Kidney epithelial cell (primary cell): Measurements from ENCODE around the gene DTNA. TPM values are rescaled to one million over a fixed set of nuclear protein-coding genes. Genes with fewer than 3 reads are reported as not detected.

Source experiments
- DNase-seq: peaks from one replicate; pipeline ENCODE4 v3.0.0-alpha.2; 2010; ENCODE audit warnings: low read depth
- H3K27me3 ChIP-seq: 2 replicates; pipeline ENCODE4 v1.6.0; 2011; ENCODE audit warnings: low read length; ENCODE audit not compliant: control insufficient read depth, insufficient read depth
- H3K36me3 ChIP-seq: 2 replicates; pipeline ENCODE4 v1.5.1; 2011; ENCODE audit warnings: low read length; ENCODE audit not compliant: control insufficient read depth, insufficient read depth
- H3K4me3 ChIP-seq: 2 replicates; pipeline ENCODE4 v1.5.1; 2011; ENCODE audit warnings: low read depth, mild to moderate bottlenecking, control low read depth, low read length
- total RNA-seq: library from RNA; depleted of rRNA; stranded (reverse); fragments of >200 nt; gene quantifications from 2 replicates; pipeline ENCODE4 v1.2.3, GENCODE V29; 2015
- TF ChIP-seq, protein P1 (sequence below): IDR thresholded peaks from 2 replicates; pipeline ENCODE4 v1.5.1; 2011; ENCODE audit warnings: mild to moderate bottlenecking, moderate library complexity, low read length, control low read depth, inconsistent platforms; ENCODE audit not compliant: insufficient read depth, poor library complexity, severe bottlenecking

The DTNA gene
- total RNA-seq, 1 donor from 2014 or later, result 19.3 TPM

DNA sequence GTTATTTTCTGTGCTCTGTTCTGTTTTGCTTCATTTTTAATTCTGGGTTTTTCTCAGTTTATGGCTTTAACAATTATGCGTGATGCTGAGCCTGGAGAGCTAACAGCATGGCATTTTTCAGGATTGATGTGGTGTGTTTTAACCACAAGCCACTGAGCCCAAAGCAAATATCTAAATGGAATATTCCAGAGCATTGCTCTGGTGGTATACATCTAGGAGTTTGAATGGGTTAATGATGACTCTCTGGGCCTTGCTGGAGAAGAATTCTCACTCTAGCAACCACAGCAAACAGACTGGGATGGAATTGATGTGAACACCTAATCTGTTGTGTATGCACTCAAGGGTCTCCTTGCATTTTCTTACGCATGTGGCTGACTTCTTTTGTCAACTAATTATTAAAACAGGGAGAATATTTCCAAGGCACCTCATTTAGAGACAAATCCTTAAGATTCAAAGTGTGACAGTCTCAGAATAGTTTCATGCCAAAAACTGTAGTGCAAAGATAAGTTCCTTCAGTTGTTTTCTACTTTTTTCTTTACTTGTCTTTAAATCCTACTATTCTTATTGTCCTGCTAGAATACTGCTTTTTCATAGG is 164.0 kb downstream of the DTNA start:
- H3K4me3 ChIP-seq, result no peak overlapping the region
- H3K36me3 ChIP-seq, result no peaks in the 10 kb centered on the region
- DNase-seq, result no peak
- no peaks in the 10 kb centered on the region for H3K27me3 ChIP-seq
- TF ChIP-seq, protein P1, sequence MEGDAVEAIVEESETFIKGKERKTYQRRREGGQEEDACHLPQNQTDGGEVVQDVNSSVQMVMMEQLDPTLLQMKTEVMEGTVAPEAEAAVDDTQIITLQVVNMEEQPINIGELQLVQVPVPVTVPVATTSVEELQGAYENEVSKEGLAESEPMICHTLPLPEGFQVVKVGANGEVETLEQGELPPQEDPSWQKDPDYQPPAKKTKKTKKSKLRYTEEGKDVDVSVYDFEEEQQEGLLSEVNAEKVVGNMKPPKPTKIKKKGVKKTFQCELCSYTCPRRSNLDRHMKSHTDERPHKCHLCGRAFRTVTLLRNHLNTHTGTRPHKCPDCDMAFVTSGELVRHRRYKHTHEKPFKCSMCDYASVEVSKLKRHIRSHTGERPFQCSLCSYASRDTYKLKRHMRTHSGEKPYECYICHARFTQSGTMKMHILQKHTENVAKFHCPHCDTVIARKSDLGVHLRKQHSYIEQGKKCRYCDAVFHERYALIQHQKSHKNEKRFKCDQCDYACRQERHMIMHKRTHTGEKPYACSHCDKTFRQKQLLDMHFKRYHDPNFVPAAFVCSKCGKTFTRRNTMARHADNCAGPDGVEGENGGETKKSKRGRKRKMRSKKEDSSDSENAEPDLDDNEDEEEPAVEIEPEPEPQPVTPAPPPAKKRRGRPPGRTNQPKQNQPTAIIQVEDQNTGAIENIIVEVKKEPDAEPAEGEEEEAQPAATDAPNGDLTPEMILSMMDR, result no peak

DNA sequence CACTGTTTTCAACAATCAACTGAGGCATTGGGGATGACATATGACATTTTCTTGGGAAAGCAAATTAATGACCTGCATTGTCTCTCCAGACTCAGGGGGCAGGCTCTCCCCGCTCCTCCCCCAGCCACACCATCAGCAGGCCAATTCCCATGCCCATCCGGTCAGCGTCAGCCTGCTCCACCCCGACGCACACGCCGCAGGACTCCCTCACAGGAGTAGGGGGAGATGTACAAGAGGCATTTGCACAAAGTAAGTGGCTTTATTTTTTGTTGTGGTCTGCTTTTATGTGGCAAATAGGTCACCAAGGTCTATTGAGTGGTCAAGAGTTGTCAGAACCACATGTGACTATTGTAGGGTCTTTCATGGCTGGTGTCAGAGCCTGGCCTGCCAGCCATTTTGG is 165.1 kb downstream of the DTNA start:
- TF ChIP-seq, protein P1, result no peak
- H3K36me3 ChIP-seq, result no peaks in the 10 kb centered on the region

DNA sequence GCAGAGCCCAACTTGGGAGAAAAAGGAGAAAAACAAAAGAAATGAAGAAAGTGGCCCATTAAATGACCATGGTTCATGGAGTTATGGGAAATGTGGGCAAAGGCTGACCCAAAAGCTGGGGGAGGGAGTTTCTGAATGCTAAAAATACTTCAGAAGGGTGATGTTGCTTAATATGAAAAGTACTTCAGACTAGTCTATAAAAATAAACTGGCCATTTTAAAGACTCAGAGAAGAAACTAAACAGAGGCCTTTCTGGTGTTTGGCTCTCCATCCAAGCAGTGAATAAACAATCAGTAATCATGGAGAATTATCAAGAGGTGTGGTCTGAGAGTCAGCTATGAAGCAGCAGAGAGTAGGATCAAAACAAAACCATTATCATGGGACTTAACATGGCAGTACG is 170.3 kb downstream of the DTNA start:
- TF ChIP-seq, protein P1, result no peak
- DNase-seq, result no peak
- Histone ChIP-seq H3K27me3 (no peaks in the 10 kb centered on the region), H3K36me3 (no peaks in the 10 kb centered on the region), H3K4me3 (no peak overlapping the region)

More for the DNA sequence above, 165.1 kb downstream of the DTNA start:
- H3K27me3 ChIP-seq, result no peaks in the 10 kb centered on the region
- DNase-seq, result no peak
- no peak overlapping the region for H3K4me3 ChIP-seq

DNA sequence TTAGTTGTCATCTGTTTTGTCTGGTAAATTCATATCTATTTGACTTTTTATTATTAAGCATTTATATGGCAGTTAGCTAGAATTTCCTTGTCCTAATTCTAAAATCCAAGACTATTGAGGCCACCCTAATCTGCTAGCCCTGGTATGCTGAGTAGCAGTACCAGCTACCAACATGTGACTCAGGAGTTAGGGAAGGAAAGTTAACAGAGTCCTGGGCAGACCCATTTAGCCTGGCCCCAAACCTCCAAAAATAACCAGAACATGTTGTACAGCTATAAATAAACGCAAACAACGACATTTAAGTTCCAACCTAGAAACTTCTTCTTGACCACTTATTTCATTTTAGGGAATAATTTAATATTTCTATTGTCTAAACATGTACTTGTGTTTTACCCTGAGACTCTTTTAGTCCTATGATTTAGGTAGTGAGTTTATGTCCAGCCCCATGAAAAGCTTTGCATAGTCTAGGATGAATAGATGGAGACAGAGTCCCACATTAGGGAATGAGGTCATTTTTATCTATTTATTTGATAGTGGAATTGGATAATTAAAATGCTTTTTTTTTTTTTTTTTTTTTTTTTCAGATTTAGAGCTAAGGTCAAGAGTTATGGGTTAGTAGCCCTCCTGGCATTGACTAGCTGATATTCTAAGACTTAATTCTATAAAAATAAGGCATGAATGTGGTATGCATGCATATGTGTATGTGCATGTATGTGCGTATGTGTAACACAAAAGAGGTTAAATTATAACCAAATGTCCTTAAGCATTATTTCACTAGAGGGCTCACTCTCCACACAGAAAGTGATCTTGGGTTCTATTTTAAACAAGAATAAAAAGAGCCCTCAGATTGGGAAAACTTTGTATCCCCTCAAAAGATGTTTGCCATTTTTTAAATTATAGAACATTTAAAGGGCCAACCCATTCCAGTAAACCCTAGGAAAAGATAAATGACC is 171.1 kb downstream of the DTNA start:
- Histone ChIP-seq H3K4me3 (no peak overlapping the region), H3K36me3 (no peaks in the 10 kb centered on the region), H3K27me3 (no peaks in the 10 kb centered on the region)
- TF ChIP-seq, protein P1, result no peak
- DNase-seq, result no peak

DNA sequence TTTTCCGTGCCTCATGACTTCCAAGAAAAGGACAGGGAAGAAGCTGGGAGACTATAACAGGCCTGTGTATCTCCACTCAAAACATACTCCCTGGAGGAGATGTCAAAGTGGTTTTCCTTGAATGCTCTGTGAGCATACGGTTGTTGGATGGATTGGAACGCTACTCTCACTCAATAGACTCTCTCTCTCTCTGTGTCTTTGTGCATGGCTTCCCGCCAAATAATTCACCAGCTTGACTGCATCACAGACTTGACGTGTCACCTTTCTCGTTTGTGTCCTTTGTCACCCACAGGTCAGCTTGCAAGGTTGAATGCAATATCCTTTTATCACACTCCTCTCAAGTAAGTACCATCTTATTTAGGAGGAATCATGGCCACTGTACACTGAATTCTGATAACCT is 174.3 kb downstream of the DTNA start:
- TF ChIP-seq, protein P1, result no peak
- no peak for DNase-seq
- Histone ChIP-seq H3K36me3 (no peaks in the 10 kb centered on the region), H3K4me3 (no peak overlapping the region), H3K27me3 (no peaks in the 10 kb centered on the region)
